Pancreas (tissue), 10 donors: Measurements from ENCODE around the gene ZBTB16. TPM values are rescaled to one million over a fixed set of nuclear protein-coding genes. Genes with fewer than 3 reads are reported as not detected.

ENCODE experiments used
- ATAC-seq, 4 donors: fragments of 200-7000 bp; cut with Tn5 transposase; one replicate each; pipeline versions ENCODE4 v1.8.0 to v1.9.1; 2020; ENCODE audit warnings: mild to moderate bottlenecking in 4 of 4, moderate library complexity in 4 of 4
- DNase-seq, 6 donors: peaks; one replicate each; pipeline ENCODE4 v3.0.0-alpha.2; 2020
- FAIRE-seq: peaks from 2 replicates; lab custom pipeline; 2012; peaks lifted over from hg19 to GRCh38; lab: Jason Lieb, UNC
- H3K27ac ChIP-seq, 4 donors: fragments of 200-600 bp; sonication (generic); 1 replicate in 3 of 4; 2 replicates in 1 of 4; pipeline versions ENCODE4 v1.5.0 to v1.8.0; 2020
- H3K27me3 ChIP-seq, 4 donors: fragments of 200-600 bp; one replicate each; pipeline ENCODE4 v1.8.0; 2021
- H3K36me3 ChIP-seq, 3 donors: fragments of 200-600 bp; sonication (generic) in 1 of 3; one replicate each; pipeline versions ENCODE4 v1.5.0 to v1.8.0; 2020 to 2021
- H3K4me1 ChIP-seq, 3 donors: fragments of 200-600 bp; one replicate each; pipeline ENCODE4 v1.8.0; 2021
- H3K4me3 ChIP-seq, 4 donors: fragments of 200-600 bp; sonication (generic) in 2 of 4; one replicate each; pipeline versions ENCODE4 v1.5.0 to v1.8.0; 2020 to 2021
- H3K9me3 ChIP-seq, 4 donors: fragments of 200-600 bp; one replicate each; pipeline ENCODE4 v1.8.0; 2021
- WGBS, 2 donors: extraction: QIAGEN DNeasy Blood & Tissue Kit; methylation state at CpG; one replicate each; pipeline ENCODE4 v1.1.7; 2013; 5-methylcytosine and 5-hydroxymethylcytosine counted together
- intact Hi-C, 3 donors: fragments of 100-400 bp; cut with DNase I; formaldehyde crosslinking; loops; one replicate each; pipeline versions ENCODE4 v1.11.1 to v1.14.2; 2022
- polyA plus RNA-seq, 2 donors: library from polyadenylated mRNA; stranded (reverse); fragments of 200-250 nt; gene quantifications; one replicate each; pipeline ENCODE4 v1.2.3, GENCODE V29; 2013
- total RNA-seq, 6 donors: library from RNA; stranded (reverse); fragmentation: NEBNext Ultra II Directional in 4 of 6; extraction: Animal tissue kit (Norgen Biotek cat#: 25700) in 4 of 6; gene quantifications; one replicate each; pipeline versions ENCODE4 v1.2.1 to v1.2.4, GENCODE V29; 2021 to 2023
- TF ChIP-seq, protein P1 (sequence below), 4 donors: fragments of 200-600 bp; sonication (generic) in 3 of 4; IDR thresholded peaks; one replicate each; pipeline versions ENCODE4 v1.5.0 to v1.8.0; 2021; ENCODE audit warnings: antibody characterized with exemption in 4 of 4
- donor health status: healthy with polysubstance abuse.
- donor health status: DM: no; HTN: no; CAD: no; lungs with moderate emphysema.
- donor health status: DM: no; HTN: no; CAD: no.
- donor health status: control.
- donor health status: control.
- donor health status: Bipolar disorder and iron deficiency.
- donor health status: DM: yes; HTN: yes; CAD: no.
- donor health status: DM: no; HTN: no; CAD: no.
- donor health status: DM: no; HTN: no; CAD: no.
- donor health status: DM: yes; HTN: yes; CAD: no.

The ZBTB16 gene
- total and polyA plus RNA-seq, 8 donors, result 8.1 to 76.4 (median 42.3) TPM

- intact Hi-C loops, result no loop called here
These were observed 236.4 kb downstream of the ZBTB16 start, which contains the start of gene NNMT for GRCh38 chr11:114295676-114296604. TSS of gene NNMT (plus strand) at chr11:114296399. CDS start at chr11:114296557, 158 bp downstream.

GRCh38 chr11:114296605-114297372, 237.3 kb downstream of the ZBTB16 start:
- TF ChIP-seq, protein P1, sequence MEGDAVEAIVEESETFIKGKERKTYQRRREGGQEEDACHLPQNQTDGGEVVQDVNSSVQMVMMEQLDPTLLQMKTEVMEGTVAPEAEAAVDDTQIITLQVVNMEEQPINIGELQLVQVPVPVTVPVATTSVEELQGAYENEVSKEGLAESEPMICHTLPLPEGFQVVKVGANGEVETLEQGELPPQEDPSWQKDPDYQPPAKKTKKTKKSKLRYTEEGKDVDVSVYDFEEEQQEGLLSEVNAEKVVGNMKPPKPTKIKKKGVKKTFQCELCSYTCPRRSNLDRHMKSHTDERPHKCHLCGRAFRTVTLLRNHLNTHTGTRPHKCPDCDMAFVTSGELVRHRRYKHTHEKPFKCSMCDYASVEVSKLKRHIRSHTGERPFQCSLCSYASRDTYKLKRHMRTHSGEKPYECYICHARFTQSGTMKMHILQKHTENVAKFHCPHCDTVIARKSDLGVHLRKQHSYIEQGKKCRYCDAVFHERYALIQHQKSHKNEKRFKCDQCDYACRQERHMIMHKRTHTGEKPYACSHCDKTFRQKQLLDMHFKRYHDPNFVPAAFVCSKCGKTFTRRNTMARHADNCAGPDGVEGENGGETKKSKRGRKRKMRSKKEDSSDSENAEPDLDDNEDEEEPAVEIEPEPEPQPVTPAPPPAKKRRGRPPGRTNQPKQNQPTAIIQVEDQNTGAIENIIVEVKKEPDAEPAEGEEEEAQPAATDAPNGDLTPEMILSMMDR (IDR thresholded peaks at IDR 0.05), result no peak
- Histone ChIP-seq H3K9me3 (no peaks in the 10 kb centered on the region), H3K27me3 (no peaks in the 10 kb centered on the region), H3K36me3 (no peaks in the 10 kb centered on the region), H3K27ac (peak overlapping the region in 3 of 4 donors; percentile 8 to 86 (median 78)), H3K4me1 (peaks cover 0 to 17% (median 0%) of the 10 kb centered on the region in 3 donors), H3K4me3 (peak overlapping the region in 2 of 4 donors; percentile 5 to 40)
- FAIRE-seq, result no peak
- 51% methylated on average over 7 of the region's 7 CpGs for WGBS, 2 donors
- DNase-seq, result no peak
- no peak for ATAC-seq
- intact Hi-C loops, result no loop called here

More at GRCh38 chr11:114295676-114296604, 236.4 kb downstream of the ZBTB16 start, which contains the start of gene NNMT:
- WGBS, 2 donors, result 46 to 57% methylated on average over 11 of the region's 11 CpGs
- FAIRE-seq, result no peak
- Histone ChIP-seq H3K4me1 (peaks cover 0 to 24% (median 0%) of the 10 kb centered on the region in 3 donors), H3K9me3 (no peaks in the 10 kb centered on the region), H3K27ac (peak within 1 kb of the TSS in 3 of 4 donors; percentile 8 to 86 (median 78)), H3K36me3 (no peaks in the 10 kb centered on the region), H3K4me3 (peak within 1 kb of the TSS in 2 of 4 donors; percentile 5 to 40), H3K27me3 (no peaks in the 10 kb centered on the region)
- peak in 2 of 6 donors; percentile 19 to 60 for DNase-seq
- TF ChIP-seq, protein P1 (IDR thresholded peaks at IDR 0.05), result no peak
- ATAC-seq, result peak in 3 of 4 donors; percentile 58 to 71 (median 66)

GRCh38 chr11:114297806-114298709, 238.5 kb downstream of the ZBTB16 start:
- H3K4me1 ChIP-seq, result peaks cover 0 to 5% (median 0%) of the 10 kb centered on the region in 3 donors
- H3K27me3 ChIP-seq, result no peaks in the 10 kb centered on the region
- TF ChIP-seq, protein P1 (IDR thresholded peaks at IDR 0.05), result no peak
- H3K27ac ChIP-seq, result peak overlapping the region in 2 of 4 donors; percentile 78 to 86
- DNase-seq (no peak), ATAC-seq (no peak), FAIRE-seq (no peak)
- H3K36me3 ChIP-seq, result no peaks in the 10 kb centered on the region
- no peaks in the 10 kb centered on the region for H3K9me3 ChIP-seq
- intact Hi-C loops, result no loop called here
- H3K4me3 ChIP-seq, result peak overlapping the region in 1 of 4 donors; percentile 40
- 72 to 81% methylated on average over 8 of the region's 8 CpGs for WGBS, 2 donors

DNA sequence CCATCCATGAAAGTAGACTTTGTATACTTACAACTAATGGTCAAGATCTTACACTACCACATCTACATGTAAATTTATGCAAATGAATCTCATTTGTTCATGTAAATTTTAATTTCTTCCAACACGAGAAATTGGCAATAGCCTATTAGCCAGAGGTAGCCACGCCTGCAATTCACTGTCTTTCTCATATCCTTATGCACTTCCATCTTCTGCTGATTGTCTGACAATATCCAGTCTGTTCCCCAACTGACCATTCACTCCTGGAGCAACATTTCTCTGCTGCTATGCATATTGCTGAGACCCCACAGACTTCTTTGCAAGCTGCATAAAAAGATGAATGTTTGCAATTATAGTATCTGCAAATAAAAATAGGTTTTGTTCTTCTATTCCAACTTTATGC, 239.2 kb downstream of the ZBTB16 start:
- no peaks in the 10 kb centered on the region for H3K9me3 ChIP-seq
- WGBS, 2 donors, result 58 to 72% methylated on average over 2 of the region's 2 CpGs
- DNase-seq (no peak), ATAC-seq (no peak), FAIRE-seq (no peak)
- intact Hi-C loops, result no loop called here
- TF ChIP-seq, protein P1 (IDR thresholded peaks at IDR 0.05), result no peak
- no peaks in the 10 kb centered on the region for H3K27me3 ChIP-seq
- H3K4me1 ChIP-seq, result peaks cover 0 to 1% (median 0%) of the 10 kb centered on the region in 3 donors
- peak overlapping the region in 1 of 4 donors; percentile 40 for H3K4me3 ChIP-seq
- peak overlapping the region in 1 of 4 donors; percentile 86 for H3K27ac ChIP-seq
- H3K36me3 ChIP-seq, result no peaks in the 10 kb centered on the region
